WTC11 (cell line): ENCODE measurements around the gene UBA1. TPM values are rescaled to one million over a fixed set of nuclear protein-coding genes. Genes with fewer than 3 reads are reported as not detected.

ENCODE experiments used
- ATAC-seq: fragments of 200-7000 bp; cut with Tn5 transposase; 2 replicates; pipeline ENCODE4 v1.10.0; 2021; ENCODE audit warnings: mild to moderate bottlenecking, moderate library complexity
- CTCF ChIA-PET: fragments of 300-600 bp; sonication (Branson Sonifier 250); formaldehyde crosslinking; loops from one replicate; lab custom pipeline; 2021; ENCODE audit warnings: antibody characterized with exemption; lab: Charles Lee
- POLR2A ChIA-PET: fragments of 350-600 bp; sonication (Branson Sonifier 250); formaldehyde crosslinking; loops from one replicate; lab custom pipeline; 2021; ENCODE audit warnings: antibody characterized with exemption; lab: Charles Lee
- DNase-seq: peaks from one replicate; pipeline ENCODE4 v3.0.0; 2021; ENCODE audit warnings: low spot score
- H3K27ac Mint-ChIP-seq: 2 replicates; pipeline ENCODE4 v1.8.0; 2021; ENCODE audit warnings: mixed read lengths
- H3K27me3 Mint-ChIP-seq: 2 replicates; pipeline ENCODE4 v1.8.0; 2021; ENCODE audit warnings: low read depth, mild to moderate bottlenecking, moderate library complexity, mixed read lengths
- H3K36me3 Mint-ChIP-seq: 2 replicates; pipeline ENCODE4 v1.8.0; 2021; ENCODE audit warnings: mixed read lengths
- H3K4me1 Mint-ChIP-seq: 2 replicates; pipeline ENCODE4 v1.8.0; 2022; ENCODE audit warnings: mixed read lengths
- H3K4me3 Mint-ChIP-seq: 2 replicates; pipeline ENCODE4 v1.8.0; 2021; ENCODE audit warnings: mild to moderate bottlenecking, moderate library complexity, mixed read lengths
- H3K9me3 Mint-ChIP-seq: 2 replicates; pipeline ENCODE4 v1.8.0; 2021; ENCODE audit warnings: mixed read lengths
- FOXP1 ChIP-seq: sonication (generic); formaldehyde crosslinking; IDR thresholded peaks from 2 replicates; pipeline ENCODE4 v1.8.0; 2022; ENCODE audit warnings: missing genetic modification reagents, mild to moderate bottlenecking, moderate library complexity, borderline replicate concordance
- GABPB1 ChIP-seq: sonication (generic); formaldehyde crosslinking; IDR thresholded peaks from 2 replicates; pipeline ENCODE4 v1.8.1; 2023; ENCODE audit warnings: mild to moderate bottlenecking, missing genetic modification reagents
- KAT7 ChIP-seq: sonication (generic); formaldehyde crosslinking; IDR thresholded peaks from 2 replicates; pipeline ENCODE4 v1.8.1; 2023; ENCODE audit warnings: missing genetic modification reagents, mild to moderate bottlenecking, borderline replicate concordance
- NR1H2 ChIP-seq: sonication (generic); formaldehyde crosslinking; IDR thresholded peaks from 2 replicates; pipeline ENCODE4 v1.9.0; 2021; ENCODE audit warnings: mild to moderate bottlenecking, moderate library complexity, missing genetic modification reagents
- OVOL2 ChIP-seq: fragments of 250-450 bp; sonication (Bioruptor Pico); IDR thresholded peaks from 2 replicates; pipeline ENCODE4 v1.9.0; 2021; ENCODE audit warnings: mild to moderate bottlenecking, borderline replicate concordance
- SOX15 ChIP-seq: fragments of 250-450 bp; sonication (Bioruptor Pico); IDR thresholded peaks from 2 replicates; pipeline ENCODE4 v1.9.0; 2021; ENCODE audit warnings: mild to moderate bottlenecking
- TCF7 ChIP-seq: sonication (generic); formaldehyde crosslinking; IDR thresholded peaks from 2 replicates; pipeline ENCODE4 v1.8.0; 2022; ENCODE audit warnings: mild to moderate bottlenecking, low read depth, missing genetic modification reagents, moderate library complexity
- ZNF219 ChIP-seq: sonication (generic); formaldehyde crosslinking; IDR thresholded peaks from 2 replicates; pipeline ENCODE4 v1.8.0; 2023; ENCODE audit warnings: missing genetic modification reagents, mild to moderate bottlenecking, borderline replicate concordance
- ZNF396 ChIP-seq: fragments of 250-450 bp; sonication (Bioruptor Pico); IDR thresholded peaks from 2 replicates; pipeline ENCODE4 v1.8.0; 2021; ENCODE audit warnings: mild to moderate bottlenecking, moderate library complexity, borderline replicate concordance
- ZNF416 ChIP-seq: fragments of 250-450 bp; sonication (Bioruptor Pico); IDR thresholded peaks from 2 replicates; pipeline ENCODE4 v1.9.0; 2021; ENCODE audit warnings: mild to moderate bottlenecking, inconsistent platforms
- ZNF423 ChIP-seq: fragments of 250-450 bp; sonication (Bioruptor Pico); IDR thresholded peaks from 2 replicates; pipeline ENCODE4 v2.1.2; 2022; ENCODE audit warnings: mild to moderate bottlenecking, moderate library complexity
- total RNA-seq: library from RNA; stranded (reverse); gene quantifications from 3 replicates; pipeline ENCODE4 v1.2.3, GENCODE V29; 2021
- TF ChIP-seq, protein P1 (sequence below): sonication (generic); formaldehyde crosslinking; conservative IDR thresholded peaks from 2 replicates; pipeline ENCODE4 v1.8.1; 2022; ENCODE audit warnings: mild to moderate bottlenecking, missing genetic modification reagents
- TF ChIP-seq, protein P2 (sequence below): fragments of 250-450 bp; sonication (Bioruptor Pico); IDR thresholded peaks from 2 replicates; pipeline ENCODE4 v2.1.2; 2022; ENCODE audit warnings: mild to moderate bottlenecking, moderate library complexity
- TF ChIP-seq, protein P3 (sequence below): fragments of 250-450 bp; sonication (Bioruptor Pico); IDR thresholded peaks from 2 replicates; pipeline ENCODE4 v1.9.0; 2021; ENCODE audit warnings: mild to moderate bottlenecking
- TF ChIP-seq, protein P4 (sequence below): fragments of 250-450 bp; sonication (Bioruptor Pico); IDR thresholded peaks from 2 replicates; pipeline ENCODE4 v1.9.0; 2021; ENCODE audit warnings: mild to moderate bottlenecking, borderline replicate concordance
- TF ChIP-seq, protein P5 (sequence below): sonication (generic); formaldehyde crosslinking; IDR thresholded peaks from 2 replicates; pipeline ENCODE4 v1.8.0; 2022; ENCODE audit warnings: missing genetic modification reagents
- TF ChIP-seq, protein P6 (sequence below): fragments of 250-450 bp; sonication (Bioruptor Pico); IDR thresholded peaks from 2 replicates; pipeline ENCODE4 v1.9.0; 2021; ENCODE audit warnings: moderate library complexity, mild to moderate bottlenecking, inconsistent platforms, borderline replicate concordance

UBA1 gene
- total RNA-seq, 1 experiment from 2014 or later, result 379 TPM

DNA sequence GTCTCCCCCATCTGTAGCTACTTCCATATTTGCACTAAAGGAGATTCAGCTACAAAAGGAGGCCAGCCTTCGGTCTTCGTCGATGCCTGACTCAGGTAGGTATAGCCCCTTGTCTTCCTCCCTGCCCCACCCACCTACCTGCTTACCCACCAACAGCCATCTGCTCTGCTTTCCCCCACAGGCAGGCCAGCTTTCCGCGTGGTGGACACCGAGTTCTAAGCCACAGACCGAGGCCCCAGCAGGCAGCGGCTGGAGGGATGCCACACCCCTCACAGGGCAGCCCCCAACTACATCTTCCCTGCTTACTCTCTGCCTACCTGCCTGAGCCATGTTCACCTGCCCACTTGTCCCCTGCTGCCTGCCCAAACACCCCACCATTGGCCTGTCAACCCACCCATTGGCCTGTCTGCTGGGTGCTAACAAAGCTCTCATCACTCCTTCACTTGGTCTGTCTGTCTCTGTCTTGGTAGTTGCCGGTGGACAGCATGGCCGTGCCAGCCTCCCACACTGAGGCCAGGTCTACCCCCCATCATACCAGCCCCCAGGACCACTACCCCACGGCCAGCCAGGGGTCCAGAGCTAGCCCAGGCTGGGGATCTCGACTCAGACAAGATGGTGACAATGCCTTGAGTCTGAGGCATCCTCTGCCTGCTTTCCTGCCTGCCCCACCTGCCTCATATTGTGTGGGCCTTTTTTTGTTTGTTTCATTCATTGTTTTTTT lies 35.1 kb downstream of the UBA1 start:
- Mint-ChIP-seq H3K27me3 (no peaks in the 10 kb centered on the region), H3K27ac (no peak overlapping the region), H3K36me3 (peaks cover 40% of the 10 kb centered on the region), H3K9me3 (no peaks in the 10 kb centered on the region), H3K4me3 (no peak overlapping the region), H3K4me1 (0 out of 2 replicates have a peak, but pooled peaks cover 2% of the 10 kb centered on the region)
- TF ChIP-seq ZNF219 (CRISPR knock-in tag) (no peak), GABPB1 (CRISPR knock-in tag) (no peak), ZNF416 (CRISPR knock-in tag) (no peak), TCF7 (CRISPR knock-in tag) (no peak), SOX15 (CRISPR knock-in tag) (no peak)
- TF ChIP-seq, protein P1, sequence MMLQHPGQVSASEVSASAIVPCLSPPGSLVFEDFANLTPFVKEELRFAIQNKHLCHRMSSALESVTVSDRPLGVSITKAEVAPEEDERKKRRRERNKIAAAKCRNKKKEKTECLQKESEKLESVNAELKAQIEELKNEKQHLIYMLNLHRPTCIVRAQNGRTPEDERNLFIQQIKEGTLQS (CRISPR knock-in tag), result no peak
- TF ChIP-seq, protein P2, sequence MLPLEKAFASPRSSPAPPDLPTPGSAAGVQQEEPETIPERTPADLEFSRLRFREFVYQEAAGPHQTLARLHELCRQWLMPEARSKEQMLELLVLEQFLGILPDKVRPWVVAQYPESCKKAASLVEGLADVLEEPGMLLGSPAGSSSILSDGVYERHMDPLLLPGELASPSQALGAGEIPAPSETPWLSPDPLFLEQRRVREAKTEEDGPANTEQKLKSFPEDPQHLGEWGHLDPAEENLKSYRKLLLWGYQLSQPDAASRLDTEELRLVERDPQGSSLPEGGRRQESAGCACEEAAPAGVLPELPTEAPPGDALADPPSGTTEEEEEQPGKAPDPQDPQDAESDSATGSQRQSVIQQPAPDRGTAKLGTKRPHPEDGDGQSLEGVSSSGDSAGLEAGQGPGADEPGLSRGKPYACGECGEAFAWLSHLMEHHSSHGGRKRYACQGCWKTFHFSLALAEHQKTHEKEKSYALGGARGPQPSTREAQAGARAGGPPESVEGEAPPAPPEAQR, result no peak
- ATAC-seq, result no peak
- no peak for DNase-seq
- CTCF ChIA-PET, result no interaction called here
- POLR2A ChIA-PET, result no interaction called here

DNA sequence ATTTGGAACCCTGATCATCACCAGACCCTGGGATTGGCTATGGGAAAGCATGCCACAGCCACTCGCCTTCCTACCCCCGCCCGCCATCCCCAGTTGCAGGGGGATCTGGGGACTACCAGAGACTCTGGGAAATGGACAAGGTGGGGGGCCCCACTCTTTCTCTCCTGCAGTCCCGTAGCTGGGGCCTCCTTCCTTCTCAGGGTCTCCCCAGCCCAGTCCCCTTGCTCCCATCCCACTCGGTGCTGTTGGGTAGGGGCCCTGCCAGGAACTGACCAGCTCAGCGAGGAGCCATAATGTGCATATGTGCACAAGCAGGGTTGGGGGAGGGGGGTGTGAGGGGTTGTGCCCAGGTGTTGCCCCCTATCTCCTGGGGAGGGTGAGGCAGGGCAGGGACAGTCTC lies 35.8 kb downstream of the UBA1 start:
- ChIA-PET CTCF (no interaction called here), POLR2A (no interaction called here)
- H3K9me3 Mint-ChIP-seq, result no peaks in the 10 kb centered on the region
- no peak overlapping the region for H3K27ac Mint-ChIP-seq
- no peak for ATAC-seq
- H3K36me3 Mint-ChIP-seq, result peaks cover 33% of the 10 kb centered on the region
- no peak for DNase-seq
- TF ChIP-seq, protein P3, sequence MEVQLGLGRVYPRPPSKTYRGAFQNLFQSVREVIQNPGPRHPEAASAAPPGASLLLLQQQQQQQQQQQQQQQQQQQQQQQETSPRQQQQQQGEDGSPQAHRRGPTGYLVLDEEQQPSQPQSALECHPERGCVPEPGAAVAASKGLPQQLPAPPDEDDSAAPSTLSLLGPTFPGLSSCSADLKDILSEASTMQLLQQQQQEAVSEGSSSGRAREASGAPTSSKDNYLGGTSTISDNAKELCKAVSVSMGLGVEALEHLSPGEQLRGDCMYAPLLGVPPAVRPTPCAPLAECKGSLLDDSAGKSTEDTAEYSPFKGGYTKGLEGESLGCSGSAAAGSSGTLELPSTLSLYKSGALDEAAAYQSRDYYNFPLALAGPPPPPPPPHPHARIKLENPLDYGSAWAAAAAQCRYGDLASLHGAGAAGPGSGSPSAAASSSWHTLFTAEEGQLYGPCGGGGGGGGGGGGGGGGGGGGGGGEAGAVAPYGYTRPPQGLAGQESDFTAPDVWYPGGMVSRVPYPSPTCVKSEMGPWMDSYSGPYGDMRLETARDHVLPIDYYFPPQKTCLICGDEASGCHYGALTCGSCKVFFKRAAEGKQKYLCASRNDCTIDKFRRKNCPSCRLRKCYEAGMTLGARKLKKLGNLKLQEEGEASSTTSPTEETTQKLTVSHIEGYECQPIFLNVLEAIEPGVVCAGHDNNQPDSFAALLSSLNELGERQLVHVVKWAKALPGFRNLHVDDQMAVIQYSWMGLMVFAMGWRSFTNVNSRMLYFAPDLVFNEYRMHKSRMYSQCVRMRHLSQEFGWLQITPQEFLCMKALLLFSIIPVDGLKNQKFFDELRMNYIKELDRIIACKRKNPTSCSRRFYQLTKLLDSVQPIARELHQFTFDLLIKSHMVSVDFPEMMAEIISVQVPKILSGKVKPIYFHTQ, result no peak
- TF ChIP-seq NR1H2 (CRISPR knock-in tag), result no peak
- TF ChIP-seq, protein P4, sequence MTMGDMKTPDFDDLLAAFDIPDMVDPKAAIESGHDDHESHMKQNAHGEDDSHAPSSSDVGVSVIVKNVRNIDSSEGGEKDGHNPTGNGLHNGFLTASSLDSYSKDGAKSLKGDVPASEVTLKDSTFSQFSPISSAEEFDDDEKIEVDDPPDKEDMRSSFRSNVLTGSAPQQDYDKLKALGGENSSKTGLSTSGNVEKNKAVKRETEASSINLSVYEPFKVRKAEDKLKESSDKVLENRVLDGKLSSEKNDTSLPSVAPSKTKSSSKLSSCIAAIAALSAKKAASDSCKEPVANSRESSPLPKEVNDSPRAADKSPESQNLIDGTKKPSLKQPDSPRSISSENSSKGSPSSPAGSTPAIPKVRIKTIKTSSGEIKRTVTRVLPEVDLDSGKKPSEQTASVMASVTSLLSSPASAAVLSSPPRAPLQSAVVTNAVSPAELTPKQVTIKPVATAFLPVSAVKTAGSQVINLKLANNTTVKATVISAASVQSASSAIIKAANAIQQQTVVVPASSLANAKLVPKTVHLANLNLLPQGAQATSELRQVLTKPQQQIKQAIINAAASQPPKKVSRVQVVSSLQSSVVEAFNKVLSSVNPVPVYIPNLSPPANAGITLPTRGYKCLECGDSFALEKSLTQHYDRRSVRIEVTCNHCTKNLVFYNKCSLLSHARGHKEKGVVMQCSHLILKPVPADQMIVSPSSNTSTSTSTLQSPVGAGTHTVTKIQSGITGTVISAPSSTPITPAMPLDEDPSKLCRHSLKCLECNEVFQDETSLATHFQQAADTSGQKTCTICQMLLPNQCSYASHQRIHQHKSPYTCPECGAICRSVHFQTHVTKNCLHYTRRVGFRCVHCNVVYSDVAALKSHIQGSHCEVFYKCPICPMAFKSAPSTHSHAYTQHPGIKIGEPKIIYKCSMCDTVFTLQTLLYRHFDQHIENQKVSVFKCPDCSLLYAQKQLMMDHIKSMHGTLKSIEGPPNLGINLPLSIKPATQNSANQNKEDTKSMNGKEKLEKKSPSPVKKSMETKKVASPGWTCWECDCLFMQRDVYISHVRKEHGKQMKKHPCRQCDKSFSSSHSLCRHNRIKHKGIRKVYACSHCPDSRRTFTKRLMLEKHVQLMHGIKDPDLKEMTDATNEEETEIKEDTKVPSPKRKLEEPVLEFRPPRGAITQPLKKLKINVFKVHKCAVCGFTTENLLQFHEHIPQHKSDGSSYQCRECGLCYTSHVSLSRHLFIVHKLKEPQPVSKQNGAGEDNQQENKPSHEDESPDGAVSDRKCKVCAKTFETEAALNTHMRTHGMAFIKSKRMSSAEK (CRISPR knock-in tag), result no peak
- TF ChIP-seq, protein P5, sequence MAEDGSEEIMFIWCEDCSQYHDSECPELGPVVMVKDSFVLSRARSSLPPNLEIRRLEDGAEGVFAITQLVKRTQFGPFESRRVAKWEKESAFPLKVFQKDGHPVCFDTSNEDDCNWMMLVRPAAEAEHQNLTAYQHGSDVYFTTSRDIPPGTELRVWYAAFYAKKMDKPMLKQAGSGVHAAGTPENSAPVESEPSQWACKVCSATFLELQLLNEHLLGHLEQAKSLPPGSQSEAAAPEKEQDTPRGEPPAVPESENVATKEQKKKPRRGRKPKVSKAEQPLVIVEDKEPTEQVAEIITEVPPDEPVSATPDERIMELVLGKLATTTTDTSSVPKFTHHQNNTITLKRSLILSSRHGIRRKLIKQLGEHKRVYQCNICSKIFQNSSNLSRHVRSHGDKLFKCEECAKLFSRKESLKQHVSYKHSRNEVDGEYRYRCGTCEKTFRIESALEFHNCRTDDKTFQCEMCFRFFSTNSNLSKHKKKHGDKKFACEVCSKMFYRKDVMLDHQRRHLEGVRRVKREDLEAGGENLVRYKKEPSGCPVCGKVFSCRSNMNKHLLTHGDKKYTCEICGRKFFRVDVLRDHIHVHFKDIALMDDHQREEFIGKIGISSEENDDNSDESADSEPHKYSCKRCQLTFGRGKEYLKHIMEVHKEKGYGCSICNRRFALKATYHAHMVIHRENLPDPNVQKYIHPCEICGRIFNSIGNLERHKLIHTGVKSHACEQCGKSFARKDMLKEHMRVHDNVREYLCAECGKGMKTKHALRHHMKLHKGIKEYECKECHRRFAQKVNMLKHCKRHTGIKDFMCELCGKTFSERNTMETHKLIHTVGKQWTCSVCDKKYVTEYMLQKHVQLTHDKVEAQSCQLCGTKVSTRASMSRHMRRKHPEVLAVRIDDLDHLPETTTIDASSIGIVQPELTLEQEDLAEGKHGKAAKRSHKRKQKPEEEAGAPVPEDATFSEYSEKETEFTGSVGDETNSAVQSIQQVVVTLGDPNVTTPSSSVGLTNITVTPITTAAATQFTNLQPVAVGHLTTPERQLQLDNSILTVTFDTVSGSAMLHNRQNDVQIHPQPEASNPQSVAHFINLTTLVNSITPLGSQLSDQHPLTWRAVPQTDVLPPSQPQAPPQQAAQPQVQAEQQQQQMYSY (CRISPR knock-in tag), result no peak
- no peak for TF ChIP-seq ZNF396 (CRISPR knock-in tag)
- no peak for TF ChIP-seq GABPB1 (CRISPR knock-in tag)
- no peak for TF ChIP-seq OVOL2 (CRISPR knock-in tag)
- no peak for TF ChIP-seq FOXP1
- TF ChIP-seq, protein P6, sequence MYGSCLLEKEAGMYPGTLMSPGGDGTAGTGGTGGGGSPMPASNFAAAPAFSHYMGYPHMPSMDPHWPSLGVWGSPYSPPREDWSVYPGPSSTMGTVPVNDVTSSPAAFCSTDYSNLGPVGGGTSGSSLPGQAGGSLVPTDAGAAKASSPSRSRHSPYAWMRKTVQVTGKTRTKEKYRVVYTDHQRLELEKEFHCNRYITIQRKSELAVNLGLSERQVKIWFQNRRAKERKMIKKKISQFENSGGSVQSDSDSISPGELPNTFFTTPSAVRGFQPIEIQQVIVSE (CRISPR knock-in tag), result no peak
- no peak for TF ChIP-seq ZNF423 (CRISPR knock-in tag)
- no peak for TF ChIP-seq KAT7
- H3K27me3 Mint-ChIP-seq, result no peaks in the 10 kb centered on the region
- 0 out of 2 replicates have a peak, but pooled peaks cover 2% of the 10 kb centered on the region for H3K4me1 Mint-ChIP-seq
- H3K4me3 Mint-ChIP-seq, result no peak overlapping the region
